GM10248 (cell line): ENCODE results near the gene HIP1R.

Experiments used
- CTCF ChIA-PET: fragments of 300-600 bp; sonication (Branson Sonifier 250); formaldehyde crosslinking; extraction: SDS; loops from one replicate; lab custom pipeline; 2021; ENCODE audit warnings: antibody characterized with exemption; lab: Yijun Ruan, JAX
- POLR2A ChIA-PET: fragments of 350-650 bp; sonication (Branson Sonifier 250); formaldehyde crosslinking; extraction: SDS; loops from one replicate; lab custom pipeline; 2020; ENCODE audit warnings: antibody characterized with exemption; lab: Yijun Ruan, JAX
- DNase-seq: peaks from one replicate; pipeline ENCODE4 v3.0.0; 2012; ENCODE audit errors: extremely low spot score
- CTCF ChIP-seq: IDR thresholded peaks from 2 replicates; pipeline ENCODE4 v1.5.1; 2012; ENCODE audit warnings: mild to moderate bottlenecking, low read depth; ENCODE audit errors: extremely low read depth, missing control alignments, control extremely low read depth

Gene HIP1R

GRCh38 chr12:122855071-122855829 lies 20.0 kb downstream of the HIP1R start:
- POLR2A ChIA-PET: no interaction called here
- TF ChIP-seq CTCF: no peak
- no peak for DNase-seq
- CTCF ChIA-PET: interaction anchor here (0.7 to 10.3 kb wide), 2 partner anchors 29 to 95 kb away, joined by 3 to 158 read pairs; no protein-coding TSS in a partner anchor

- no peak for TF ChIP-seq CTCF
- DNase-seq: no peak
- CTCF ChIA-PET: interaction anchor here (0.7 to 10.3 kb wide), 3 partner anchors 29 to 101 kb away, joined by 3 to 158 read pairs (median 4); no protein-coding TSS in a partner anchor
- POLR2A ChIA-PET: no interaction called here
Observed at GRCh38 chr12:122855928-122856831, 20.9 kb downstream of the HIP1R start.

GRCh38 chr12:122856999-122857671 lies 21.9 kb downstream of the HIP1R start:
- ChIA-PET CTCF (interaction anchor here (0.9 to 10.3 kb wide), 4 partner anchors 31 to 100 kb away, joined by 3 to 158 read pairs (median 4); no protein-coding TSS in a partner anchor), POLR2A (interaction anchor here (0.6 to 1.1 kb wide), 2 partner anchors 216 to 263 kb away, joined by 3 to 8 read pairs; no protein-coding TSS in a partner anchor)
- no peak for DNase-seq
- no peak for TF ChIP-seq CTCF

- CTCF ChIA-PET: interaction anchor here (0.9 to 10.3 kb wide), 5 partner anchors 10 to 108 kb away, joined by 3 to 158 read pairs (median 4); partner anchors contain the start of gene ABCB9
- POLR2A ChIA-PET: interaction anchor here (1.1 kb wide), 1 partner anchor 262 kb away, joined by 3 read pairs; no protein-coding TSS in a partner anchor
- TF ChIP-seq CTCF: no peak
- no peak for DNase-seq
Observed at GRCh38 chr12:122858171-122858570, 22.9 kb downstream of the HIP1R start.

- CTCF ChIA-PET: interaction anchor here (0.6 to 10.3 kb wide), 17 partner anchors 10 to 379 kb away, joined by 3 to 158 read pairs (median 4); partner anchors contain the start of genes ABCB9, MPHOSPH9 and MTRFR
- POLR2A ChIA-PET: interaction anchor here (1.1 kb wide), 1 partner anchor 262 kb away, joined by 3 read pairs; no protein-coding TSS in a partner anchor
- no peak for TF ChIP-seq CTCF
- DNase-seq: no peak
Observed at GRCh38 chr12:122858591-122859302, 23.5 kb downstream of the HIP1R start.
